HG03378 (cell line): Measurements from ENCODE around the gene CEP295NL.
"Not testable (repeated sequence)": the region's sequence is repeated elsewhere in the genome, so short reads cannot be mapped to it uniquely, and the experiment has no call there.

ENCODE experiments used
- ATAC-seq: cut with Tn5 transposase; IDR thresholded peaks from one replicate; pipeline ENCODE4 v1.9.1; 2021; ENCODE audit warnings: mild to moderate bottlenecking, moderate library complexity; ENCODE audit not compliant: unreplicated experiment

CEP295NL gene

GRCh38 chr17:78933025-78933958, 30.3 kb upstream of the CEP295NL start:
- no peak for ATAC-seq

GRCh38 chr17:78929908-78930775, 27.1 kb upstream of the CEP295NL start:
- no peak for ATAC-seq

GRCh38 chr17:78925662-78926555, 22.9 kb upstream of the CEP295NL start:
- no peak for ATAC-seq

- ATAC-seq = no peak
Observed at GRCh38 chr17:78925234-78925633, 22.2 kb upstream of the CEP295NL start, which contains the start of gene TIMP2. TSS of gene TIMP2 (minus strand) at chr17:78925387. CDS start at chr17:78925088, 299 bp downstream.

GRCh38 chr17:78924481-78925151, 21.6 kb upstream of the CEP295NL start:
- ATAC-seq = no peak

GRCh38 chr17:78923660-78924453, 20.9 kb upstream of the CEP295NL start:
- ATAC-seq = no peak

GRCh38 chr17:78922816-78923498, 20.0 kb upstream of the CEP295NL start:
- ATAC-seq = no peak

- no peak for ATAC-seq
Observed at GRCh38 chr17:78921437-78921971, 18.5 kb upstream of the CEP295NL start.

- no peak for ATAC-seq
Observed at GRCh38 chr17:78920528-78920927, 17.5 kb upstream of the CEP295NL start.

- ATAC-seq = no peak
Observed at GRCh38 chr17:78919861-78920450, 17.0 kb upstream of the CEP295NL start.

- no peak for ATAC-seq
Observed at GRCh38 chr17:78918979-78919378, 16.0 kb upstream of the CEP295NL start.

- no peak for ATAC-seq
Observed at GRCh38 chr17:78917451-78918275, 14.7 kb upstream of the CEP295NL start.

GRCh38 chr17:78915872-78916632, 13.1 kb upstream of the CEP295NL start:
- no peak for ATAC-seq

- no peak for ATAC-seq
Observed at GRCh38 chr17:78913115-78913514, 10.1 kb upstream of the CEP295NL start.

- no peak for ATAC-seq
Observed at GRCh38 chr17:78912082-78912481, 9.1 kb upstream of the CEP295NL start.

GRCh38 chr17:78911543-78911942, 8.5 kb upstream of the CEP295NL start:
- ATAC-seq = not testable (repeated sequence)
